Muscle of leg (tissue), 9 donors: Measurements from ENCODE around the gene APOE. TPM values are rescaled to one million over a fixed set of nuclear protein-coding genes. Genes with fewer than 3 reads are reported as not detected.

ENCODE experiments used
- polyA plus RNA-seq, 8 donors: library from polyadenylated mRNA; unstranded; fragments of 120-200 nt; gene quantifications; one replicate each; pipeline versions ENCODE4 v1.2.1 to v1.2.3, GENCODE V29; 2013; ENCODE audit warnings: inconsistent platforms in 1 of 8, low replicate concordance in 1 of 8; ENCODE audit not compliant: insufficient read length in 8 of 8, insufficient read depth in 1 of 8
- total RNA-seq: library from RNA; stranded (reverse); fragments of 120-200 nt; gene quantifications from one replicate; pipeline ENCODE4 v1.2.4, GENCODE V29; 2013

APOE gene
- total and polyA plus RNA-seq, 9 donors = 32.7 to 62.3 (median 46.3) TPM

Other genes starting within 250 kb of the APOE start
- 2.8 TPM for gene CEACAM19, start 234.3 kb upstream of the APOE start, total RNA-seq
- gene CEACAM19, start 234.3 kb upstream of the APOE start, polyA plus RNA-seq = 10 to 100 TPM in 1 of 8 donors, 1 to 10 TPM in 7; 4.0 to 11.7 (median 7.1) TPM
- gene CEACAM16, start 206.6 kb upstream of the APOE start, total RNA-seq = 0.62 TPM
- under 1 TPM; 0.31 to 0.84 (median 0.53) TPM for gene CEACAM16, start 206.6 kb upstream of the APOE start, polyA plus RNA-seq
- 2.7 TPM for gene BCL3, start 157.1 kb upstream of the APOE start, total RNA-seq
- gene BCL3, start 157.1 kb upstream of the APOE start, polyA plus RNA-seq = 10 to 100 TPM; 10.8 to 19.2 (median 14.5) TPM
- not detected for gene CBLC, start 127.9 kb upstream of the APOE start, total RNA-seq
- 1 to 10 TPM in 2 of 8 donors, under 1 TPM in 2, not detected in 4; 0.11 to 2.6 (median 1.1) TPM for gene CBLC, start 127.9 kb upstream of the APOE start, polyA plus RNA-seq
- 81.6 TPM for gene BCAM, start 96.7 kb upstream of the APOE start, total RNA-seq
- 100 to 1,000 TPM; 122 to 235 (median 205) TPM for gene BCAM, start 96.7 kb upstream of the APOE start, polyA plus RNA-seq
- gene NECTIN2, start 59.5 kb upstream of the APOE start, total RNA-seq = 38.4 TPM
- gene NECTIN2, start 59.5 kb upstream of the APOE start, polyA plus RNA-seq = 10 to 100 TPM; 48.7 to 61.8 (median 54.7) TPM
- 24.3 TPM for gene TOMM40, start 14.5 kb upstream of the APOE start, total RNA-seq
- gene TOMM40, start 14.5 kb upstream of the APOE start, polyA plus RNA-seq = 10 to 100 TPM; 35.9 to 41.8 (median 37.0) TPM
- 25.0 TPM for gene APOC1, start 8.8 kb downstream of the APOE start, total RNA-seq
- gene APOC1, start 8.8 kb downstream of the APOE start, polyA plus RNA-seq = 10 to 100 TPM; 13.5 to 25.2 (median 15.7) TPM
- not detected for gene APOC4, start 36.4 kb downstream of the APOE start, total RNA-seq
- gene APOC4, start 36.4 kb downstream of the APOE start, polyA plus RNA-seq = not detected
- gene APOC2, start 40.3 kb downstream of the APOE start, total RNA-seq = 0.44 TPM
- 1 to 10 TPM in 3 of 8 donors, under 1 TPM in 2, not detected in 3; 0.33 to 8.8 (median 4.5) TPM for gene APOC2, start 40.3 kb downstream of the APOE start, polyA plus RNA-seq
- gene CLPTM1, start 49.6 kb downstream of the APOE start, total RNA-seq = 18.7 TPM
- gene CLPTM1, start 49.6 kb downstream of the APOE start, polyA plus RNA-seq = 10 to 100 TPM; 45.7 to 64.6 (median 57.2) TPM
- 2.0 TPM for gene RELB, start 95.7 kb downstream of the APOE start, total RNA-seq
- 1 to 10 TPM; 3.8 to 6.0 (median 5.3) TPM for gene RELB, start 95.7 kb downstream of the APOE start, polyA plus RNA-seq
- 22.8 TPM for gene CLASRP, start 133.2 kb downstream of the APOE start, total RNA-seq
- gene CLASRP, start 133.2 kb downstream of the APOE start, polyA plus RNA-seq = 10 to 100 TPM; 38.2 to 56.2 (median 45.6) TPM
- gene ZNF296, start 170.7 kb downstream of the APOE start, total RNA-seq = 0.13 TPM
- gene ZNF296, start 170.7 kb downstream of the APOE start, polyA plus RNA-seq = 1 to 10 TPM in 3 of 8 donors, under 1 TPM in 5; 0.29 to 1.5 (median 0.80) TPM
- 13.8 TPM for gene GEMIN7, start 173.5 kb downstream of the APOE start, total RNA-seq
- 10 to 100 TPM; 19.9 to 25.3 (median 21.8) TPM for gene GEMIN7, start 173.5 kb downstream of the APOE start, polyA plus RNA-seq
- gene PPP1R37, start 187.4 kb downstream of the APOE start, total RNA-seq = 20.4 TPM
- gene PPP1R37, start 187.4 kb downstream of the APOE start, polyA plus RNA-seq = 10 to 100 TPM; 19.4 to 29.3 (median 24.7) TPM